ENCODE results near the gene PALLD.

- TF ChIP-seq POLR2A (IDR thresholded peaks at IDR 0.05; ENCODE audit: low read depth, low read length) (no peak), SPI1 (IDR thresholded peaks at IDR 0.05; ENCODE audit: low read depth, low read length) (no peak), POLR2AphosphoS5 (IDR thresholded peaks at IDR 0.05; ENCODE audit: low read depth, low read length) (no peak), TAF1 (IDR thresholded peaks at IDR 0.05; ENCODE audit: low read depth, low read length) (no peak)
Measured at GRCh38 chr4:168511780-168512489, 15.1 kb downstream of the PALLD start.

Measured in GM12891 (cell line).